Effector memory CD4-positive, alpha-beta T cell (primary cell): ENCODE results near the gene RILP.

Source experiments
- DNase-seq, 3 donors: peaks; one replicate each; pipeline ENCODE4 v3.0.0-alpha.2; 2020
- H3K27ac ChIP-seq: 2 replicates; pipeline ENCODE4 v1.7.0; 2013; ENCODE audit warnings: mild to moderate bottlenecking, low read length, moderate library complexity; ENCODE audit not compliant: insufficient read depth, poor library complexity, severe bottlenecking
- H3K27me3 ChIP-seq: replicated peaks from 2 replicates; pipeline ENCODE4 v1.7.0; 2013; ENCODE audit warnings: mild to moderate bottlenecking, low read length; ENCODE audit not compliant: insufficient read depth, control insufficient read depth, poor library complexity, severe bottlenecking
- H3K36me3 ChIP-seq: 2 replicates; pipeline ENCODE4 v1.7.0; 2013; ENCODE audit warnings: mild to moderate bottlenecking, low read length, moderate library complexity; ENCODE audit not compliant: control insufficient read depth, insufficient read depth
- H3K4me1 ChIP-seq: 2 replicates; pipeline ENCODE4 v1.7.0; 2013; ENCODE audit warnings: low read length, mild to moderate bottlenecking; ENCODE audit not compliant: control insufficient read depth, insufficient read depth, poor library complexity, severe bottlenecking
- H3K4me3 ChIP-seq: 2 replicates; pipeline ENCODE4 v1.7.0; 2013; ENCODE audit warnings: low read length, low read depth, mild to moderate bottlenecking; ENCODE audit not compliant: insufficient read depth, poor library complexity, severe bottlenecking
- H3K9me3 ChIP-seq: 2 replicates; pipeline ENCODE4 v1.7.0; 2013; ENCODE audit warnings: mild to moderate bottlenecking, low read length, moderate library complexity; ENCODE audit not compliant: control insufficient read depth

Gene RILP

GRCh38 chr17:1629504-1630310 is 20.0 kb downstream of the RILP start:
- Histone ChIP-seq H3K4me1 (peaks cover 7% of the 10 kb centered on the region), H3K9me3 (no peaks in the 10 kb centered on the region), H3K27ac (peak overlapping the region; percentile 53), H3K36me3 (no peaks in the 10 kb centered on the region), H3K4me3 (peak overlapping the region; percentile 79), H3K27me3 (peaks cover 4% of the 10 kb centered on the region)
- DNase-seq = peak; percentile 41 to 48 (median 47)

DNA sequence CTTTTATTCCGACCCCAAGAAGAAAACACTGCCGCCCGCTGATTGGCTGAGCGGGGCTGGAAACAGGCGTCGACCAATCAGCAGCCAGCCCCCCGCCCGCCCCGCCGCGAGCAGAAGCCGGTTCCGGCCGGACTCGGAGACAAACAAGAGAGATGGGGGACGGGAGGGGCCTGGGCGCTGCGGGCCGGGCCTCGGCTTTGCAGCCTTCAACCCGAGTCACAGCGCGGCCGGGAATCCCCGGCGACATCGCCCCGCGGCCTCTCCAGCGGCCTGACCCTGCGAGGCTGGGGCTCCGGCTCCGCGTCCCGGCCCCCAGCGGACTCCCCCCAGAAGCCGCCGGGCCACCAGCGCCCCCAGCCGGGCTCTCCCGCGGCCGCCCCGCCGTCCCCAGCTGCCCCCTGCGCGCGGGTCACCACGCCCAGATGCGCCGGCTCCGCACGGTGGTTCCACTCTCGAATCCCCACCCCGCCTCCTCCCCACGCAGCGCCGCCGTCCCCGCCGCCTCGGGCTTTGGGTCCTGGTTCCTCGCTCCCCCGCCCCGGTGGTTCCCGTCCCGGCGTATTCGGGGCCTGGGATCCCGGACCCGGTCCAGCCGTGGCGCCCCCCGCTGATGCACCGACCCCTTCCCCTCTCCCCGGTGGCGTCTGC is 20.7 kb downstream of the RILP start:
- Histone ChIP-seq H3K9me3 (no peaks in the 10 kb centered on the region), H3K4me1 (peaks cover 7% of the 10 kb centered on the region), H3K27ac (peak overlapping the region; percentile 53), H3K27me3 (peaks cover 4% of the 10 kb centered on the region), H3K4me3 (peak overlapping the region; percentile 79), H3K36me3 (no peaks in the 10 kb centered on the region)
- peak; percentile 77 to 85 (median 83) for DNase-seq

DNA sequence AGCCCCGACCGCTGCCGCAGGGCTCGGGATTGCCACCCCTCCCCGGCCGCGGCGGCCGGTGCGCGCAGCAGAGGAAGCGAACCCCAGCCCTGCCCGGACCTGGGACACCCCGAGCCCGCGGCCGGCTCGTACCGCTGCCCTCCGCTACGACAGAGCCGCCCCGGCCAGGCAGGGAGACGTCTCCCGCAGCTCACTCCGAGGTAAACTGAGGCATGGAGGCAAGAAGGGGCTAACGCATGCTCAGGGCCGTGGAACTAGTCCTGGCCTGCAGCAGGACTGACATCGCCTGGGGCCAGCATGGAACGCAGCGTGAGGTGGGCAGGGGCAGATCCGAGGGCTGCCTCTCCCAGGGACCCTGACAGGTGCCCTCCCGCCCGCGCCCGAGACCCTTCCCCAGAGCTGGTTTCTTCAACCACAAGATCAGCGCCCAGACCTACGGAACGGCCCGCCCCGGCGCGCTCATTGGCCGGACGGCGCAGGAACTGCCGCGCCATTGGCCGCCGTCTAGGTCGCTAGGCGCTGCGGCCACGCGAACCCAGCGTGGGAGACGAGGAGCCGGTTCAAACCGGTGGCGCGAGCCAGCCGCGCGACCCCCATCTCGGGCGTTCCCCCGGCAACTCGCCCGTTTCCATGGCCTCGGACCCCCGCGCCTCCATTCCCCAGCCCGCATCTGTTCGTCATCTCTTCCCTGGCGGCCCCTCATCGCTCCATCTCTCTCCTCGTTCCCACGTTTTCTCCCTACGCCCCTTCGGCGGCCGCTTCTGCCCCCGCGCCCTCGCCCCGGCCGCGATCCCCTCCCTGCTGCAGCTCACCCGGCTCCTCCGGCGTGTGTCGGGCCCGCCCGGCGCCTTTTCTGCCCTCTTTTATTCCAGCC is 21.4 kb downstream of the RILP start, which contains the start of gene SLC43A2:
Gene SLC43A2 (minus strand): TSS at position 853 of the 874 bp plus-strand sequence. CDS start 960 bp downstream, outside the sequence.
- Histone ChIP-seq H3K4me3 (peak within 1 kb of the TSS; percentile 79), H3K27ac (peak within 1 kb of the TSS; percentile 53), H3K4me1 (peaks cover 7% of the 10 kb centered on the region), H3K27me3 (peaks cover 4% of the 10 kb centered on the region), H3K9me3 (no peaks in the 10 kb centered on the region), H3K36me3 (no peaks in the 10 kb centered on the region)
- peak; percentile 52 to 59 (median 56) for DNase-seq

- no peaks in the 10 kb centered on the region for H3K9me3 ChIP-seq
- peaks cover 4% of the 10 kb centered on the region for H3K27me3 ChIP-seq
- peak overlapping the region; percentile 79 for H3K4me3 ChIP-seq
- peaks cover 7% of the 10 kb centered on the region for H3K4me1 ChIP-seq
- H3K36me3 ChIP-seq = no peaks in the 10 kb centered on the region
- DNase-seq = no peak
- no peak overlapping the region for H3K27ac ChIP-seq
Measured at GRCh38 chr17:1627182-1627981, 22.3 kb downstream of the RILP start.

GRCh38 chr17:1626333-1626732 is 23.3 kb downstream of the RILP start:
- Histone ChIP-seq H3K9me3 (no peaks in the 10 kb centered on the region), H3K27me3 (peaks cover 4% of the 10 kb centered on the region), H3K4me1 (peaks cover 7% of the 10 kb centered on the region), H3K4me3 (no peak overlapping the region), H3K27ac (no peak overlapping the region), H3K36me3 (no peaks in the 10 kb centered on the region)
- DNase-seq = no peak

GRCh38 chr17:1625581-1625980 is 24.1 kb downstream of the RILP start:
- Histone ChIP-seq H3K9me3 (no peaks in the 10 kb centered on the region), H3K27ac (no peak overlapping the region), H3K27me3 (peaks cover 4% of the 10 kb centered on the region), H3K4me1 (peaks cover 7% of the 10 kb centered on the region), H3K4me3 (no peak overlapping the region), H3K36me3 (no peaks in the 10 kb centered on the region)
- no peak for DNase-seq

GRCh38 chr17:1625053-1625452 is 24.6 kb downstream of the RILP start:
- H3K36me3 ChIP-seq = no peaks in the 10 kb centered on the region
- H3K4me3 ChIP-seq = no peak overlapping the region
- no peak for DNase-seq
- peaks cover 7% of the 10 kb centered on the region for H3K4me1 ChIP-seq
- no peak overlapping the region for H3K27ac ChIP-seq
- H3K9me3 ChIP-seq = no peaks in the 10 kb centered on the region
- peaks cover 4% of the 10 kb centered on the region for H3K27me3 ChIP-seq

DNA sequence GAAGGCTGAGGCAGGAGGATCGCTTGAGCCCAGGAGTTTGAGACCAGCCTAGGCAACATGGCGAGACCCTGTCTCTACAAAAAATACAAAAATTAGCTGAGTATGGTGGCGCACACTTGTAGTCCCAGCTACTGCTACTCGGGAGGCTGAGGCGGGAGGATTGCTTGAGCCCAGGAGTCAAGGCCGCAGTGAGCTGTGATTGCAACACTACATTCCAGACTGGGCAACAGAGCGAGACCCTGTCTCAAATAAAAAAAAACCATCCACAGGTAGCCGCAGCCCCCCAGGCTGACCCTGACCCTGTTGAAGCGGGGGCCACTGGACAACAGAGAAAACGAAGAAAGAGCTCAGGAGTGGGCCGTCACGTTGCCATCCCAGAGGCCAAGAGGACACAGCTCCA is 25.0 kb downstream of the RILP start:
- H3K9me3 ChIP-seq = no peaks in the 10 kb centered on the region
- peaks cover 5% of the 10 kb centered on the region for H3K4me1 ChIP-seq
- DNase-seq = no peak
- peaks cover 4% of the 10 kb centered on the region for H3K27me3 ChIP-seq
- H3K4me3 ChIP-seq = no peak overlapping the region
- no peaks in the 10 kb centered on the region for H3K36me3 ChIP-seq
- H3K27ac ChIP-seq = no peak overlapping the region

DNA sequence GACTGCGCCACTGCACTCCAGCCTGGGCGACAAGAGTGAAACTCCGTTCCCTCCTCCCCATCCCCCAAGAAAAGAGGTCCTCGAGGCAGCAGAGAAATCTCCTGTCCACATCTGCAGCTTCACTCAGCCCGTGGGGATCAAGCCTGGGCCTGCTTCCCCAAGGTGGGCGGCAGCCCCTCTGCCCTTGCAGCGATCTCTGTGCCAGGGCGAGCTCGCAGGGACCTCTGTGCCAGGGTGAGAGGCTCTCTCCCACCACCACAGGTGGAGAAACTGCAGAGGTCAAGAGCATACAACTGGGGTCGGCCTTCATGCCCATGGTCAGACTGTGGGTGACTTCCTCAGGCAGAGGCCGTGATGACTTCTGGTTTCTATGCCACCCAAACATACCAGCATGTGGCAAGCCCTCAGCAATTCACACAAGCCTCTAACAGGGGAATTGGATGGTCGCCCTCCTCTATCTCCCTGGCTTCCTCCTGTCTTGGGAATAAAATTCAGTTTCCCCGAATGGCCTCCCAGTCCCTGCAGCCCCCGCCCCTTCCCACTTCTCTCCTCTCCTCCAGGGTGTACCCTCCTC is 26.5 kb downstream of the RILP start:
- no peak overlapping the region for H3K4me3 ChIP-seq
- H3K4me1 ChIP-seq = no peaks in the 10 kb centered on the region
- no peak for DNase-seq
- no peaks in the 10 kb centered on the region for H3K36me3 ChIP-seq
- H3K27ac ChIP-seq = no peak overlapping the region
- no peaks in the 10 kb centered on the region for H3K9me3 ChIP-seq
- H3K27me3 ChIP-seq = peaks cover 4% of the 10 kb centered on the region
